Pancreas (tissue), 10 donors: Measurements from ENCODE around the gene CLTB. TPM values are rescaled to one million over a fixed set of nuclear protein-coding genes. Genes with fewer than 3 reads are reported as not detected.
A peak's percentile ranks its signal among the peaks of the same experiment; 100 is the strongest.

Experiments used
- ATAC-seq, 4 donors: fragments of 200-7000 bp; cut with Tn5 transposase; one replicate each; pipeline versions ENCODE4 v1.8.0 to v1.9.1; 2020; ENCODE audit warnings: mild to moderate bottlenecking in 4 of 4, moderate library complexity in 4 of 4
- DNase-seq, 6 donors: peaks; one replicate each; pipeline ENCODE4 v3.0.0-alpha.2; 2020
- FAIRE-seq: peaks from 2 replicates; lab custom pipeline; 2012; peaks lifted over from hg19 to GRCh38; lab: Jason Lieb, UNC
- H3K27ac ChIP-seq, 4 donors: fragments of 200-600 bp; sonication (generic); 1 replicate in 3 of 4; 2 replicates in 1 of 4; pipeline versions ENCODE4 v1.5.0 to v1.8.0; 2020
- H3K27me3 ChIP-seq, 4 donors: fragments of 200-600 bp; one replicate each; pipeline ENCODE4 v1.8.0; 2021
- H3K36me3 ChIP-seq, 3 donors: fragments of 200-600 bp; sonication (generic) in 1 of 3; one replicate each; pipeline versions ENCODE4 v1.5.0 to v1.8.0; 2020 to 2021
- H3K4me1 ChIP-seq, 3 donors: fragments of 200-600 bp; one replicate each; pipeline ENCODE4 v1.8.0; 2021
- H3K4me3 ChIP-seq, 4 donors: fragments of 200-600 bp; sonication (generic) in 2 of 4; one replicate each; pipeline versions ENCODE4 v1.5.0 to v1.8.0; 2020 to 2021
- H3K9me3 ChIP-seq, 4 donors: fragments of 200-600 bp; one replicate each; pipeline ENCODE4 v1.8.0; 2021
- WGBS, 2 donors: extraction: QIAGEN DNeasy Blood & Tissue Kit; methylation state at CpG; one replicate each; pipeline ENCODE4 v1.1.7; 2013; 5-methylcytosine and 5-hydroxymethylcytosine counted together
- intact Hi-C, 3 donors: fragments of 100-400 bp; cut with DNase I; formaldehyde crosslinking; loops; one replicate each; pipeline versions ENCODE4 v1.11.1 to v1.14.2; 2022
- polyA plus RNA-seq, 2 donors: library from polyadenylated mRNA; stranded (reverse); fragments of 200-250 nt; gene quantifications; one replicate each; pipeline ENCODE4 v1.2.3, GENCODE V29; 2013
- total RNA-seq, 6 donors: library from RNA; stranded (reverse); fragmentation: NEBNext Ultra II Directional in 4 of 6; extraction: Animal tissue kit (Norgen Biotek cat#: 25700) in 4 of 6; gene quantifications; one replicate each; pipeline versions ENCODE4 v1.2.1 to v1.2.4, GENCODE V29; 2021 to 2023
- TF ChIP-seq, protein P1 (sequence below), 4 donors: fragments of 200-600 bp; sonication (generic) in 3 of 4; IDR thresholded peaks; one replicate each; pipeline versions ENCODE4 v1.5.0 to v1.8.0; 2021; ENCODE audit warnings: antibody characterized with exemption in 4 of 4
- donor health status: healthy with polysubstance abuse.
- donor health status: DM: no; HTN: no; CAD: no; lungs with moderate emphysema.
- donor health status: DM: no; HTN: no; CAD: no.
- donor health status: control.
- donor health status: control.
- donor health status: Bipolar disorder and iron deficiency.
- donor health status: DM: yes; HTN: yes; CAD: no.
- donor health status: DM: no; HTN: no; CAD: no.
- donor health status: DM: no; HTN: no; CAD: no.
- donor health status: DM: yes; HTN: yes; CAD: no.

The CLTB gene
- total and polyA plus RNA-seq, 8 donors: 28.6 to 92.0 (median 35.5) TPM

DNA sequence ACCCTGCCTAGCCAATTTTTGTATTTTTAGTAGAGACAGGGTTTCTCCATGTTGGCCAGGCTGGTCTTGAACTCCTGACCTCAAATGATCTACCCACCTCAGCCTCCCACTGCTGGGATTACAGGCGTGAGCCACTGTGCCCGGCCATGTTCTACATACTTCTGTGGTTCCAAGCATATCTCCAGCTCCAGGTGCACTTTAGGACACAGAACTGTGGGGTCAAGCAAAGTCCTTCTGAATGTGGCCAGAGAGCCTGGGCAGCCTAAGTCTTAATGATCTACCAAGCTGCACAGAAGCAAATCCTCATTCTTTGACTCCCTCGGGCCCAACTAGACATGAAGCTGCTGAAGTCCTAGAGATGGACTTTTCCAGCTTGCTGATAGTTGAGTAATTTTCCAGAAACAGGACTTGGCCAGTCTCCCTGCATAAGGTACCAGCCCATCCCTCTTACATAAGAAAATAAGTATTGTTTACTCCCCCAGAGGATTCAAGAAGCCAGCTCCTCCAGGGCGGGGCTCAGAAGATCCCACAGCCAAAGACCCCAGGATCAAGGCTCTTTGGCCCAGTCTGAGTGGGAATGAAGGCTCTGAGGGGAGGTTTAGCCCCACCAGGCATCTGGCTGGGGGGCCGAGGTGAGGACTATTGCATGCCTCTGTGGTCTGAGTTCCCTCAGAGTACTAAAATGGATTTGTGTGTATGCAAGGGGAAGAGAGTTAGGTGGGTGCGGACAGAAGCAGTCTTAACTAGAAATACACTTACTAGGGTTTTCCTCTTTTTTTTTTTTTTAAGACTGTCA is 8.7 kb downstream of the CLTB start:
- no peak for FAIRE-seq

DNA sequence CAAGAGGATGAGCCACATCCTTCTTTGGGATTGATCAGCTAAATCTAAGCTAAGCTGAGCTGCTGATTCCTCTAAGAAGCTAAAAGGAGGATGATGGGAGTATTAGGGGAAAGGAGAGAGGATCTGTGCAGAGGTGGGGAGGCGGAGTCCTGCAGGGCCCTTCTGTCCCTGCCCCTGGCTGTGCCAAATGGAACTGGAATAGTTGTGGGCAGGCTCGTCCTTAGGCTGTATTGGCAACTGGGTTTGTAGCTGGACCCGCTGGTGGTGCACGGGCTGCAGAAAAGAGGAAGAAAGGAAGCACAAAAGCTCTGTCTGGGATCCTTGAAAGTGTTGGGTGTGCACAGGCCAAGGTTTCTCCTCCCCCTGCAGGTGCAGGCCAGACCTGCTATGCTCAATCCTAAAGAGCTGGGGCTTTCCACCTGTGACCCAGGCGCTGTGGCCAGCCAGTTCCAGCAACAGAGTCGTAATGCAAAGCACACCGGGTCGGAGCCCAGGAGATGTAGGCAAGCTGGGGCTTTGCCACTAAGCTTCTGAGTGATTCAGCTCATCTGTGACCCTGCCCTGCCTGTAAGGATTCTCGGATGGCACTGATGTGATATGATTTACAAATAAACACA is 9.8 kb downstream of the CLTB start:
- no peak overlapping the region for H3K4me3 ChIP-seq
- 91% methylated on average over 9 of the region's 9 CpGs for WGBS, 2 donors
- intact Hi-C loops: no loop called here
- TF ChIP-seq, protein P1, sequence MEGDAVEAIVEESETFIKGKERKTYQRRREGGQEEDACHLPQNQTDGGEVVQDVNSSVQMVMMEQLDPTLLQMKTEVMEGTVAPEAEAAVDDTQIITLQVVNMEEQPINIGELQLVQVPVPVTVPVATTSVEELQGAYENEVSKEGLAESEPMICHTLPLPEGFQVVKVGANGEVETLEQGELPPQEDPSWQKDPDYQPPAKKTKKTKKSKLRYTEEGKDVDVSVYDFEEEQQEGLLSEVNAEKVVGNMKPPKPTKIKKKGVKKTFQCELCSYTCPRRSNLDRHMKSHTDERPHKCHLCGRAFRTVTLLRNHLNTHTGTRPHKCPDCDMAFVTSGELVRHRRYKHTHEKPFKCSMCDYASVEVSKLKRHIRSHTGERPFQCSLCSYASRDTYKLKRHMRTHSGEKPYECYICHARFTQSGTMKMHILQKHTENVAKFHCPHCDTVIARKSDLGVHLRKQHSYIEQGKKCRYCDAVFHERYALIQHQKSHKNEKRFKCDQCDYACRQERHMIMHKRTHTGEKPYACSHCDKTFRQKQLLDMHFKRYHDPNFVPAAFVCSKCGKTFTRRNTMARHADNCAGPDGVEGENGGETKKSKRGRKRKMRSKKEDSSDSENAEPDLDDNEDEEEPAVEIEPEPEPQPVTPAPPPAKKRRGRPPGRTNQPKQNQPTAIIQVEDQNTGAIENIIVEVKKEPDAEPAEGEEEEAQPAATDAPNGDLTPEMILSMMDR (IDR thresholded peaks at IDR 0.05): no peak
- FAIRE-seq (no peak), DNase-seq (peak in 1 of 6 donors; percentile 33), ATAC-seq (no peak)
- no peaks in the 10 kb centered on the region for H3K4me1 ChIP-seq
- no peaks in the 10 kb centered on the region for H3K27me3 ChIP-seq
- peaks cover 0 to 15% (median 0%) of the 10 kb centered on the region in 3 donors for H3K36me3 ChIP-seq
- H3K9me3 ChIP-seq: no peaks in the 10 kb centered on the region
- H3K27ac ChIP-seq: no peak overlapping the region

More for the DNA sequence above, 8.7 kb downstream of the CLTB start:
- intact Hi-C loops: no loop called here
- H3K27me3 ChIP-seq: no peaks in the 10 kb centered on the region
- ATAC-seq (peak in 1 of 4 donors; percentile 17), DNase-seq (peak in 1 of 6 donors; percentile 16)
- H3K4me3 ChIP-seq: no peak overlapping the region
- 88 to 94% methylated on average over 6 of the region's 6 CpGs for WGBS, 2 donors
- no peaks in the 10 kb centered on the region for H3K4me1 ChIP-seq
- H3K27ac ChIP-seq: no peak overlapping the region
- peaks cover 0 to 15% (median 0%) of the 10 kb centered on the region in 3 donors for H3K36me3 ChIP-seq
- no peaks in the 10 kb centered on the region for H3K9me3 ChIP-seq
- TF ChIP-seq, protein P1 (IDR thresholded peaks at IDR 0.05): no peak

DNA sequence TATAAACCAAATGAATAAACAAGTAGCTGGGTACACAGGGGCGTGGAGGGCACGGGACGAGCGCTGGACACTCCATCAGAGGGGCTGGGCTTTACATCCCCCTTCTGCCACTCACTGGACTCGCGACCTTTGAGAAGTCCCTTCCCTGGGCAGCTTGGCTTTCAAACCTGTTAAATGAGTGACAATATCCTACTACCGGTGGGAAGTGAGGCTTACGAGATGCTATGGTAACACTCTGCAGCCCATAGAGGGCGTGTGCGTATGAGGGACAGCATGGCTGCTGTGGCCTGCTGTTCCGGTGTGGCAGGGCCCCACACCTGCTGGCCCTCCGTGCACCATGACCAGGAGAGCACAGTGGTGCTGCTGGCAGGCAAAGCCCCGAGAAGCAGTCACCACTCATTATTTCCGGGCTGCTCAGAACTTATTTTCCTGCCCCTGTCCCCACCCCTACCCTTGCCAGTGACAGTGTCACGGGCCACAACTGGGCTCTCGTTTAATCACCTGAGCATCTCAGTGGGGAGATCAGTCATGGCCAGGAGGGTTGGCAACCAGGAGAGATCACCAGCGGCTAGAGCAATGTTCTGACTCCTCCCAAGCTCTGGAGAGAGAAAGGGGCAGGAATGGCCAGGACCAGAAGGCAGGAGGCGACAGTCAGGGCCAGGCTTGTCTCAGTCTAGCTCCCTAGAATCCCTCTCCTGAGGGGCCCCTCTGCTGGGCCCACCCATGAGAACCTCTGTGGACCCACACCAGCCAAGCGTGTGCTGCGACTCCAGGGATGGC is 10.5 kb downstream of the CLTB start:
- H3K27me3 ChIP-seq: no peaks in the 10 kb centered on the region
- no peak overlapping the region for H3K4me3 ChIP-seq
- DNase-seq: peak in 1 of 6 donors; percentile 23
- 87 to 90% methylated on average over 20 of the region's 20 CpGs for WGBS, 2 donors
- FAIRE-seq: no peak
- H3K4me1 ChIP-seq: no peaks in the 10 kb centered on the region
- no peak overlapping the region for H3K27ac ChIP-seq
- no peak for ATAC-seq
- TF ChIP-seq, protein P1 (IDR thresholded peaks at IDR 0.05): no peak
- H3K36me3 ChIP-seq: peaks cover 0 to 15% (median 0%) of the 10 kb centered on the region in 3 donors
- H3K9me3 ChIP-seq: no peaks in the 10 kb centered on the region
- intact Hi-C loops: no loop called here

DNA sequence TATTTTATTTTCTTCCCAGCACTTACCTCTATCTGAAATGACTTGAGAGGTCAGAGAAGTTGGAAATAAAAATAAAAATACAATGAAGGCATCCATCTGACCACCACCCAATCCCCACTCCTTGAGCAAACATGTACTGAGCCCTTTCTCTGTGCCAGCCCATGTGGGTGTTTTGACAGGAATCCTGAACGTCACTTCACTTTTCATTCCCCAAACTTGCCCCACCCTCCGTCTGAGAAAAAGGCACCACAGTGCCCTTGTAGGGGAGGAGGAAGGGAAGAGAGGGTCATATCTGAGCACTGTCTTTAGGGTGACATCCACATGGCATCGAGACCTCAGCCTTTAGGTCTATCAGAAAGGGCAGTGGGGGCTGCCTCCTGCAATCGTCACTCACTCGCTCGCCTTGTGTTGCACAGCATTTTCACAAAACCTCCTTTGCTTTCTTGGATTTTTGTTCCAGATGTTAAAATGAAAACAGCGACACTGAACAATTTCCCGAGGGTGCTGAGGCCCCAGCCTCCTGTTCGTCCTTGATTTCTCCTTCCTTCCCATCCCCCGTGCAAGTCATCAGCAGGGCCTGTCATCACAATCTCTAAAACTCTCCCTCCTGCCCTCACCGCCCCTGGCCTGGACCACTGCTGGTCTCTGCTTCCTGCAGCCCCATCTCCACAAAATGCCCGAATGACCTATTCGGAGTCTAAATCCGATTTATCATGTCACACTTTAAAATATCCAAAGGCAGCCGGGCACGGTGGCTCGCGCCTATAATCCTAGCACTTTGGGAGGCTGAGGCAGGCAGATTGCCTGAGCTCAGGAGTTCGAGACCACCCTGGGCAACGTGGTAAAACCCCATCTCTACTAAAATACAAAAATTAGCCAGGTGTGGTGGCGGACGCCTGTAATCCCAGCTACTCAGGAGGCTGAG is 14.8 kb downstream of the CLTB start:
- Histone ChIP-seq H3K27me3 (no peaks in the 10 kb centered on the region), H3K27ac (no peak overlapping the region), H3K9me3 (no peaks in the 10 kb centered on the region), H3K4me3 (no peak overlapping the region), H3K36me3 (peaks cover 0 to 6% (median 0%) of the 10 kb centered on the region in 3 donors), H3K4me1 (no peaks in the 10 kb centered on the region)
- 88 to 89% methylated on average over 22 of the region's 22 CpGs for WGBS, 2 donors
- TF ChIP-seq, protein P1 (IDR thresholded peaks at IDR 0.05): no peak
- FAIRE-seq: no peak
- intact Hi-C loops: no loop called here
- DNase-seq: peak in 1 of 6 donors; percentile 29
- no peak for ATAC-seq
